Fibroblast of peridontal ligament (primary cell): Measurements from ENCODE around the gene SUSD1.
A peak's percentile ranks its signal among the peaks of the same experiment; 100 is the strongest.
"Not testable (repeated sequence)": the region's sequence is repeated elsewhere in the genome, so short reads cannot be mapped to it uniquely, and the experiment has no call there.

Experiments used
- DNase-seq: peaks from one replicate; pipeline ENCODE4 v3.0.0-alpha.2; 2010; ENCODE audit errors: extremely low read depth

The SUSD1 gene

DNA sequence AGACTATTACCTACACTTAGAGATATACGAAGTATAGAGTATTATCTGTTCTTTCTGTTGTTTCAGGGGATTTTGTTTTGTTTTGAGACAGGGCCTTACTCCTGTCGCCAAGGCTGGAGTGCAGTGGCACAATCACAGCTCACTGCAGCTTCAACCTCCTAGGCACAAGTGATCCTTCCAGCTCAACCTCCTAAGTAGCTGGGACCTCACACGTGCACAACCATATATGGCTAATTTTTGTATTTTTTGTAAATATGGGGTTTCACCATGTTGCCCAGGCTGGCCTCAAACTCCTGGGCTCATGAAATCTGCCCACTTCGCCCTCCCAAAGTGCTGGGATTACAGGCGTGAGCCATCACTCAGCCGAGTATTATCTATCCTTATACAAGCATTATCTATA lies 45.9 kb downstream of the SUSD1 start:
- no peak for DNase-seq

DNA sequence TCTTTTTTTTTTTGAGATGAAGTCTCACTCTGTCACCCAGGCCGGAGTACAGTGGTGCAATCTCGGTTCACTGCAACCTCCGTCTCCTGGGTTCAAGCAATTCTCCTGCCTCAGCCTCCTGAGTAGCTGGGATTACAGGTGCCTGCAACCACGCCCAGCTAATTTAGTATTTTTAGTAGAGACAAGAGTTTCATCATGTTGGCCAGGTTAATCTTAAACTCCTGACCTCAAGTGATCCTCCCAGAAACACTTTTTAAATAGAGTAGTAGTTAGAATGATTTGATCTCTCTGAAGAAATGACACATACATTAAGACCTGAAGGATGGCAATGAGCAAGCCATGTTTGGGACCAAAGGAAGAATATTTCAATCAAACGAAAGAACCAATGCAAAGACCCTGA lies 46.7 kb downstream of the SUSD1 start:
- not testable (repeated sequence) for DNase-seq

DNA sequence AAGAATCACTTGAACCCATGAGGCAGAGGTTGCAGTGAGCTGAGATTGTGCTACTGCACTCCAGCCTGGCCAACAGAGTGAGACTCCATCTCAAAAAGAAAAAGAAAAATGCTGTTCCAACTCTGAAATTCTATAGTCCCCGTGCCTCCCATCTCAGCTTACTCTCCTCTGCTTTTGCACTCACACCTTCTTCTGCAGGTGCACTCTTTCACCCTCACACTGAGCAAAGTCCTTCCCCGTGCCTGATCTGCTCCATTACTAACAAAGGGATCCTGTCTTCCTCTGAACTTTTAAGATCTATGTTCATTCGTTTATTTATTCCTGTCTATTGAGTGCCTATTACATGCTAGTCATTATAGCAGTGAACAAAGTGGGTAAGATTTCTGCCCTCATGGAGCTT lies 47.8 kb downstream of the SUSD1 start:
- DNase-seq, result no peak

DNA sequence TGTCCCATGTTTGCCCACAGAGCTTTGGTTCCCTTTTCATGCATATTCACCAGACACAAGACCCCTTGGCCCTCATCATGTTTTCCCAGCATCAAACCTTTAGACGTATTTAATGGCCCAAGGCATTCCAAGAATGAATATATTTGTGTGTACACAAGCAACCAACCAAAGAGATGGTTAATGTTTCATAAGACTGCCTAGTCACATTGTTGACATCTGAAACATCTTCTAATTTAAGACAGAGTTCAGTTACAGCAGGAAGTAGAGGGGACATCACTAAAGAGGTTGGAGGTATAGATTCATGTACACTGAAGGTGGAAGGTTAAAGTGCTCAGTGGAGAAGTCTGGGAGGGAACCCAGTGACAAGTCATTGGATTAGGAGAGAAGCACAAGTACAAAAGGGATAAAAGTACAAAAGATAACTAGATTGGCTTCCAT lies 49.1 kb downstream of the SUSD1 start:
- DNase-seq, result peak; percentile 23

DNA sequence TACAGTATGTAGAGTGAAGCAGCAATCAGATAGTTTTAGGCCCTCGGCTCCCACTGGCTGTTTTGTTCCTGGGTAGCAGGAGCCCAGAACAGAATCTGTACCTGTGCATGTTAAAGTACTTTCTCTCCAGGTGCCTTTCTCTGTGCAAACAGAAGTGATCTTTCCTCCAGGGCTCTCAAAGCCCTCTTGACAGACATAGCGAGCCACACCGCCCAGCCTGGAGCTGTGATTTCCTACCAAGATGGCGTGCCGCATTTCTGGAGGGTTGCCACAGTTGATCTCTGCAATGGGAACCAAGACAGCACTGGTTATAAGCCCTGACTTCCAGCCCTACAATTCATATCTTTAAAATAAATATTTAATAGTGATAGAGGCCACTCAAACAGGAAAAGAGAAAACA lies 50.9 kb downstream of the SUSD1 start:
- DNase-seq, result no peak

DNA sequence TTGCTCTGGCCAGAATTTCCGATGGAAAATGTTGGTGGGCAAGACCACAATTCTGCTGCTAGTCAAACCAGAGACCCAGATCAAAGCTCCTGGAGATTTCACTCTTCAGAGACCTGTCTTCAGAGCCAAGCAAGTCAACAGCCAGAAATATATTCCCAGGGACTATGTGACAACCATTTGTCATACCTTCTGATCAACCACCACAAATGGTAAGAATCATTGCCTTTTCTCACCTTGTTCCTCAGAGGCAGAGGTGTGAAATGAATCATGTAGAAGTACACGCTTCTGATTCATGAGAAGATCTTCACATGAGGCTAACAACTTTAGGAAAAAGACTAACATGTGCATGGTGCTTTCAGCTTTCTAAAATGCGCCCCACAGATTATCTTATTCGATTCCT lies 53.5 kb downstream of the SUSD1 start:
- no peak for DNase-seq

DNA sequence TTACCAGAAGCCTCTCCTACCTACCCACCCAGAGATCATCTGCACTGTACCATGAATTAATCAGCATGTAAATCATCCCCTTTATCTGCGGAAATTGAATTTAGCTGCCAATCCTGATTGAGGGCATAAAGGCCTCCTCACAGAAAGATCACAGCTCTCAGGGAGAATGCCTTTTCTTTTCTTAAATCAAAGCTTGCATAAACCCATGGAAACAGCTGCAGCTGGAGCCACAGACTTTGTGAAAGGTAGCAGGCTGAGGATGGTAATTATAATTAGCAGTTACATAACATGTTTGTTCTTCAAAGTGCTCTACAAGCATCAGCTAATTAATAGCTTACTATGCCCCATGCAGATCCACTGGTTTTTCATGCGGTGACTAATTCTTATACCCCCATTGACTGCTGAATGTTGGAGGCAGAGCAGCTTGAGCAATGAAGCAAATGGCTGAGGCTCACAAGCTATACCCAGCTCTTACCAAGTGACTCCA lies 54.6 kb downstream of the SUSD1 start:
- DNase-seq, result no peak

DNA sequence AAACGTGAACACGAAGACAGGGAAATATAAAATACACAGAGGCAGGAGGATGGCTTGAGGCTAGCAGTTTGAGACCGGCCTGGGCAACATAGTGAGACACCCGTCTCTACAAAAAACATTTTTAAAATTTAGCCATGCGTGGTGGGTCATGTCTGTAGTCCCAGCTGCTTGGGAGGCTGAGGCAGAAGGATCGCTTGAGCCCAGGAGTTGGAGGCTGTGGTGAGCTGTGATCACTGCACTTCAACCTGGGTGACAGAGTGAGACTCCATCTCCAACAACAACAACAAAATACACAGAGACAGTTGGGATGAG lies 55.1 kb downstream of the SUSD1 start:
- no peak for DNase-seq

DNA sequence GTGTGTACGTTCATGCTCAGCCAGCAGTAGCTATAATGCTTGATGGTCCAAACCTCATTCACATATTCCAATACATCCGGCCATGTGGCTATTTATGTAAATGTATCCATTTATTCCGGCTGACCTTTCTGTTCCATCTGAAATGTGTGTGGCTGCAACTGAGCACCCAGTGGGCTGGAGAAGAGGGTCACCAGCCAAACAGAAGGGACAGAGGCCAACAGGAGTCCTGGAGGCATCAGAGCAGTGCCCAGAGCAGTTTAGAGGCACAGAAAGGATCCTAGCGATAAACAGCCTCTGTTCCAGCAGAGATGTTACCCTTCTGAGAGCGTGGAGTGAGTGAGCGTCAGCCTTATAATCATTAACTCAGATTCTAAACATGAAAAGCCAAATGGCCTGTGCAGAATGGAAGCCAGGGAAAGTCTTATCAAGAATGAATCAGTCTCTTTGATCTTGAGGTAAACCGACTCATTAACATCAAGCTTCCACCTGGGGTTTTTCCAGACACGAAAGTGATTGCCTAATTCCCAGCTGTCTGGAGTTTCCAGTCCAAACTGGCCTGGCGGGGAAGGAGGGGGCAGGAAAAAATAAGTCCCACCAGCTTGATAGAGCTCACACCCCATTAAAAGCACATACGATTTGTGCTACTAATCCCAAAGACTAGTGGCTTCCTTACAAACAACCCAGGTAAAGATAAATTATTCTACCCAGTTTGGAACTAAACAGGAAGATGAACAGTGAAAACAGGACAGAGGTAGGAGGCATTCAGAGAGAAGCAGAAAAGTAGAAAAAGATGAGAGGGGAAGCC lies 55.7 kb downstream of the SUSD1 start:
- no peak for DNase-seq

DNA sequence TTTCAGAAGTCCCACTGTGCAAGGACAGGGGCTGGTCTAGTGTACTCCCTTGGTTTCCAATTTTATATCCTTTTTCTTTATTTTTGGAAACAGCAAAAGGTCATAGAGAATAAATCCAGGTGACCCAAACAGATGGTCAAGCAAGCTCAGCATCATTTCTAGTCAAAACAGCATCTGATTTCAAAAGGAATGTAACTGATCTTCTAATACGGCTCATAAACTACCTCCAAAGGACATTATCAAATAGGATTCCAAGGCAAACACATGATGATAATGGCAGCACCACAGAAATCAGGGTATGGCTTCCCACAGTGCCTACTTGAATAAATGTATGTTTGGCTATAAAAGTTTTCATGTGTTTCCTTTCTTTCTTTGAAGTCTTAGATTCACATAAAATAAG lies 57.1 kb downstream of the SUSD1 start:
- no peak for DNase-seq

DNA sequence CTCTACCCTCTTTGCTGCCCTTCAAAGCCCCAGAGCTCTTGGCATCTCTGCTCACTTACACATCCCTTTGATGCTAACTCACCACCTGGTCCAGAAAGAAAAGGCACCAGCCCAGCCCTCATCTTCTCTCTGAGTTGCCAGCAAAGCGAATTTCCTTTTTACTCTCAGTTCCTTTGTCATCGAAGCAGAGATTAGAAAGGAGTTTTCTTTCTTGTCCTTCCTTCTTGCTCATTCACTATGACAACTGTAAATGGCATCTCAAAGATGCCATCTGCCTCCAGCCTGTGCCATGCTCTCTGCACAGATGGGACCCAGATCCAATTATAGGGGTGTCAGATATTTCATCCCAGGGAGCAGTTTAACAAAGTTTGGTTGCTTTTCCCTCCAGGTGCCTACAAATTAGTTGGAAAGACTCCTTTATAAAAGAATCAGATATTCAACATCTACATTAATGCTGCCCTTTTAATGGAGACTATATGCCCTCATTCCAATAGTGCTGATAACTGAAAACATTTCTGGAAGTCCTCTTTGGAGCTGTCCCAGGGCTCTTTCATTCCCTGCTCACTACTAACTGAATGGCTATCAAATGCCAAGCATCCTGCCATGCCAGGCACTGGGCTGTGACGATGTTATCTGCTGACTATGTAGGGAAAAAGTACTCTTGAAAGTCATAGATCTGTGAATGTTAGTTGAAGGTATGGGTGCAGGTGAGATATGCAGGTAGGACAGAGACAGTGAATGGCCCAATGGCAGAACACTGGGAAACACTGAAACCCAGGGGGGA lies 58.9 kb downstream of the SUSD1 start:
- DNase-seq, result no peak

DNA sequence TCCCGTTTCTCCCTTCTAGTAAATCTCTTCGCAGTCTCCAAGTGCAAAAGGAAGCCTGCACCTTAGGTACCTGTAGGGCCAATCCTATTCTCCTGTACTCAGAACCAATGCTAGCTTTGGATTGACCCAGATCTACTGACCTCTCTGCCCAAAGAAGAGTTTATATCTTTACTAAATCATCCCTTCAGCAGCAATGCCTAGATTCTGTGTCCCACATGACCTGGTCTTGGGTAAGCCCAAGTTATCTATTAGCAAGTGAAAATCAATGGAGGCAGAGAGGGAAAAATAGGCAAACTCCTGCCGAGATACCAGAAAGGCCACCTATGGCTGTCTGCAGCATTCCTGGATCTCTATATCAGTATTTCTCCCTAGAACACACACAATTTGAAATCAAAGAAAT lies 60.0 kb downstream of the SUSD1 start:
- DNase-seq, result no peak

DNA sequence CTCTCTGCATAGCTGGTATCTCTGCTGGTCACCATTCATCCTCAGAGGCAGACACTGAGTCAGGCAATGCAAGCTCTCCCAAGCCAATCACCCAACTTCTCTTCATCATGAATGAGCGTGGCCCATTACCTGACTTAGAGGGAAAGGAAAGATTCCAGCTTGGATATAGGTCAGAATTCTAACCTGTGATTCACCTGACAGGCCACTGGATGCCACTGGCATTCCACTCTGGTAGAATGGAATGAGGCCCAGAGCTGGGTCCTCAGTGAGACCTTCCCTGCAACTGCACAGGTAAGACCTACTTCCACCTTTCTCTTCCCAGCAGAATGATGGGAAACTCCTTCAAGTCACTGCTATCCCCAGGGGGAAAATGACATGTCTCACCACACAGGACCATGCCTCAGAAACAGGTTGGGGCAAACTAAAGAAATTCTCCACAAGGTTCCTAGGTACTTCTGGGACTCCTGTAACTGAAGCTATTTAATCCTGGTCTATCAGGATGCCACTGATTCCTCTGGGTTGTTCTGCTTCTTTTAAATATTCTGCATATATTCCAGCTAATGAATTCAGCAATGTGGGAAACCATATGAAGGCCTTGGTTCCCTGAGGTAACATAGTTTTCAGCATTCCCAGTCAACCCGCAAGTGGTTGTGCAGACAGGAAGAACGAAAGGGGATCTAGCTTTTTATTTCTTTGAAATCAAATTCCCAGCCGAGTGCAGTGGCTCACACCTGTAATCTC lies 62.0 kb downstream of the SUSD1 start:
- no peak for DNase-seq

DNA sequence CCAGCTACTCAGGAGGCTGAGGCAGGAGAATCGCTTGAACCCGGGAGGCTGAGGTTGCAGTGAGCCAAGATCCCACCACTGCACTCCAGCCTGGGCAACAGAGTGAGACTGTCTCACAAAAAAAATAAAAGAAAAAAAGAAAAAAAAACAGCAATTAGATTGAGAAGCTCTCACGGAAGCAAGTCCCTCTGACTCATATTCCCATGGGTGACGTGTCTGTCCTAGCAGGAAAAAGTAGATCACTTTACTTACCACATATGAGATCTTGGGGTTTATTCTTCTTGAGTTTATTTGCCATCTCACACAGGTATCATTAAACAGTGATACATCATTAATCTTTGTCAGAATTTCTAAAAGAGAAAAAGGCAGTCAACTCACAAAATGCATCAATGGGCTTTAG lies 62.6 kb downstream of the SUSD1 start:
- DNase-seq, result peak; percentile 68

DNA sequence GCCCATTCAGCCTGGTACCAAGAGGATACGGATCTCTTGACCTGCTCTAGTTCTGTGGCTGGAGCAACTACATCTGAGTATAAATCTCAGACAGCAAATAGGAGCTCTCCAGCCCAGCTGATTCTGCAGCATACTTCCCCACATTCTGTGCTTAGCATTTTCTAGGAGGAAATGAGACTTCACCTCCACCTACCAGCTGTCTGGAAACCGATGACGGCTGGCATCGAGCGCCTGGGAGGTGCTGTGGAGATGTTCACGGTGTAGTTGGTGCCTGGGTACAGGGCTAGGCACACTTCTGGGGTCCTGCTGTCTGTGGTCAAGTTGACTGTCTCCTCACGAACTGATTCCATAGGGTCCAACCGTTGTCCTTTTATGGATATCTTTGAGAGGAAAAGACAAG lies 63.6 kb downstream of the SUSD1 start:
- DNase-seq, result no peak

DNA sequence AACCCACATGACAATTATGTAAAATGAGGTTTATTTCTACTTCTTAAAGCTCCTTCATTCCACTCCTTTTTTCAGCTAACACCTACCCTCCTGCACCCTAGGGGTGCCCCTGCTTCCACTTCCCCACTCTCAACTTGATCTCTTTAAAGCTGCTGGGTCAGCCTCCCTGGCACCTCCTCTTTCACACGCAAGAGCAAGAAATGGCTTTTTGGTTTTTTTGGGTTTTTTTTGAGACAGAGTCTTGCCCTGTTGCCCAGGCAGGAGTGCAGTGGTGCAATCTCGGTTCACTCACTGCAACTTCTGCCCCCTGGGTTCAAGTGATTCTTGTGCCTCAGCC lies 64.4 kb downstream of the SUSD1 start:
- DNase-seq, result no peak

DNA sequence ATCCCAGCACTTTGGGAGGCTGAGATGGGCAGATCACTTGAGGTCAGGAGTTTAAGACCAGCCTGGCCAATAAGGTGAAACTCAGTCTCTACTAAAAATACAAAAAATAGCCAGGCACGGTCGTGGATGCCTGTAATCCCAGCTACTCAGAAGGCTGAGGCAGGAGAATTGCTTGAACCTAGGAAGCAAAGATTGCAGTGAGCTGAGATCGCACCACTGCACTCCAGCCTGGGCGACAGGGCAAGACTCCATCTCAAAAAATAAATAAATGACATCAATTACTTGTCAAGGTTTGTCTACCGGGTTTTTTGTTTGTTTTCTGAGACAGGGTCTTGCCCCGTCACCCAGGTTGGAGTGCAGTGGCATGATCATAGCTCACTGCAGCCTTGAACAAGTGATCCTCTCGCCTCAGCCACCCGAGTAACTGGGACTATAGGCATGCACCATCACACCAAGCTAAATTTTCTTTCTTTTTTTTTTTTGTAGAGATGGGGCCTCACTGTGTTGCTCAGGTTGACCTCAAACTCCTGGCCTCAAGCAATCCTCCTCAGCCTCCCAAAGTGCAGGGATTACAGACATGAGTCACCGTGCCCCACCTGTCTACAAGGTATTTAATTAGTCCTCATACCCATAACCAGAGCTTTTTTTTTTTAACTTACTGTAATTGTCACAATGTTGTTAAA lies 64.9 kb downstream of the SUSD1 start:
- no peak for DNase-seq

DNA sequence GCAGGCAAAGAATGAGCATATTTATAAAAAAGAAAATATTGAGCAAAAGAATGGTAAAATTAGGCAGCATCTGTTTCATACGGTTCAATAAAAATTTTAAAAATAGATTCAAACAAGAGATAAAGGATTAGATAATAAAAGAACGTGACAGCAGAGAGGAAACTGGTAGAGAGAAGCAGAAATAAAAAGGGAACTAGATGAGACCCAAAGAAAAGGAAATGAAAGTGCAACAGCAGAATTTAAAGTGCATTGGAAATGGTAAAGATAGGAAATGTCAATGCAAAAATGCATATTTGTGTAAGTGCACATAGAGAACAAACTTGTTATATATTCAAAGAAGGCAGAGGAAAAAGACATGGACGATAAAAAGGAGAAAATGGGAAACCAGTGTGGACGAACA lies 70.2 kb downstream of the SUSD1 start:
- no peak for DNase-seq

DNA sequence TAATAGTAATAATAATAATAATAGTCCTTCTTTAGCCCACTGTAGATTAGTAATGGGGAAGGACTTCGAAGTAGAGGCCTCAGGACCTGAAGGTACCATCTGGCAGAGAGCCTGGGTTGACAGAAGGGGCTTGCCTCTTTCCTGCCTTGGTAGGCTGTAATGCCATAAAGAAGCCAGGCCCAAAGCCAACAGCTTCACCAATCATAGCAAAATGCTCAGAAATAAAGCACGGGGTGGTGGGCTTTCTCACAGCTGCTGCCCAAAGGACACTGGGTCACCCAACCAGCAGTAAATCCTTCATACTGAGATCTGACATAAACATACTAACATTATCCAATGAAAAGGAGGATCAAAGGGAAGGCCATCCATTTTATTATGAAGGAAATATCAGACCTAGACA lies 70.7 kb downstream of the SUSD1 start:
- no peak for DNase-seq

DNA sequence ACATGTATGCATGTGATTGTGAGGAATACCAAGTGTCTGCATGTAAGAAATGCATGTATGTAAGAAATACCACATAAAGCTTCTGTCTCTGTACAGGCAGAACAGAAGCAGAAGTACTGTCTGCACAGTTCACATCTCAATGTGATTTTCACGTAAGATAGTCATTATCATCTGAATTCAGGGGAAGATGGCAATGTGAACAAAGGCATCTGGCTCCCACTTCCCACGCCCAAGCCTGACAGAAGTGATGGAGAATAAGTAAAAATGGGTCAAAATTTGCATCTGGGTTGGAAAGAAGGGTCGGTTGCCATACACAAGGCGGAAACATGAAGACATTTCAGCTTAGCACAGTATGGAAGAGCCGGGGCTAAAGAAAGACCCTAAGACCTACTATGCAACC lies 71.7 kb downstream of the SUSD1 start:
- DNase-seq, result no peak

DNA sequence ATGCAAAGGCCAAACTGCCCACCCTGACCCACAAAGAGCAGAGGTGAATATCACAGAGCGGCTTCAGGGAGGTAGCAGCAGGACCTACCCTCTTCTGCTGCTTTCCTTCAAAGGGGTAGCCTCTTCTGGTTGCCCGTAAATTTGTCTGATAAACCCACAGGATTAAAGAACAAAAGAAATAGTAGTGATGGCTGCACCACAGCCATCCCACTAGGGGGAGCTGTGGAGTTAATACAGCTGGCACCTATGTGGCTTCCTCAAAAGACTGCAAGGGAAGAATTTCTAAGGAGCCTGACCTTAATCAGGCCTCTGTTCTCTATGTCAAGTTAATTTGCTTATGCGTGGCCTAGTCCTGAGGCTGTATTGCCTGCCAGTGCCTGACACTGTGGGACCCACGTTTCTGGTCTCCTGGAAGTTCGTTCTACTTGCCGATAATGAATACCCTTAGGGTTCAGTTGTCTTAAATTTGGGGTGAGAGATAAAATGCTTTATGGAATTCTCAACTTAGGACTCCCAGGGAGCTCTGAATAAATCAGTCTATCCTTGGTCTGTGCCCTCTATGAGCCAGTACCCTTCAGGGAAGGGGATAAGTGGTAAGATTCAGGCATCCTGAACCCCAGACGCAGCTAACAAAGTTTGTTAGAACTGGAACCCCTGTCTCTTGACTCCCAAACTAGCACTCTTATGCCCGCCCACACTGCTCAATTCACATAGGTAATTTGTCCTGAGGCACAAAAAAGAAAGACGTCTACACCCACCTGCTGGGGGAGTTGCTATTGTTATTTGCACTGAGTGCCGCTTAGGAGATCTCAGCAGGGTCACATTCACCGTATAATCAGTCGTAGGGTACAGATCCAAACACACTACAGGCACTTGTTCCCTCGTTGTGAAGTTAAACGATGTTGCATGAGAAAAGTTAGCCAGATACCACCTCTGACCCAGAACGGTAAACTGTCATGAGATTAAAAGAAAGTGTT lies 77.1 kb downstream of the SUSD1 start:
- peak; percentile 84 for DNase-seq
